NT2/D1 (cell line): ENCODE results near the gene CNOT9.

ENCODE experiments used
- YY1 ChIP-seq: IDR thresholded peaks from 2 replicates; pipeline ENCODE4 v1.6.1; 2011; ENCODE audit not compliant: insufficient read length, insufficient read depth
- ZNF274 ChIP-seq: IDR thresholded peaks from 2 replicates; pipeline ENCODE4 v1.6.1; 2011; ENCODE audit warnings: mild to moderate bottlenecking, low read depth, low read length

GRCh38 chr2:218558986-218559385 is 9.7 kb upstream of the CNOT9 start:
- TF ChIP-seq YY1 (no peak), ZNF274 (no peak)
